Stomach (tissue), 9 donors: ENCODE measurements around the gene MARCHF10. TPM values are rescaled to one million over a fixed set of nuclear protein-coding genes. Genes with fewer than 3 reads are reported as not detected.

Experiments used
- DNase-seq, 2 donors: peaks; one replicate each; pipeline versions ENCODE4 v3.0.0 to v3.0.0-alpha.2; 2013 to 2019
- H3K27ac ChIP-seq, 5 donors: fragments of 200-600 bp in 4 of 5; sonication (generic) in 4 of 5; one replicate each; pipeline ENCODE4 v1.5.1; 2013 to 2019; ENCODE audit warnings: mild to moderate bottlenecking in 1 of 5, moderate library complexity in 1 of 5
- H3K27me3 ChIP-seq, 3 donors: fragments of 200-600 bp; sonication (generic); one replicate each; pipeline ENCODE4 v1.5.1; 2017 to 2019; ENCODE audit warnings: mixed run types in 1 of 3
- H3K36me3 ChIP-seq, 4 donors: fragments of 200-600 bp; sonication (generic); 1 replicate in 3 of 4; 2 replicates in 1 of 4; pipeline ENCODE4 v1.5.1; 2016 to 2019
- H3K4me1 ChIP-seq, 4 donors: fragments of 200-600 bp; sonication (generic); one replicate each; pipeline ENCODE4 v1.5.1; 2016 to 2019
- H3K4me3 ChIP-seq, 4 donors: fragments of 200-600 bp; sonication (generic) in 3 of 4; one replicate each; pipeline ENCODE4 v1.5.1; 2016 to 2019; ENCODE audit warnings: mild to moderate bottlenecking in 1 of 4
- H3K9me3 ChIP-seq, 4 donors: fragments of 200-600 bp; sonication (generic); one replicate each; pipeline ENCODE4 v1.5.1; 2016 to 2019
- EP300 ChIP-seq: sonication (generic); formaldehyde crosslinking; IDR thresholded peaks from one replicate; pipeline ENCODE4 v1.6.1; 2017; ENCODE audit warnings: antibody characterized with exemption
- POLR2A ChIP-seq, 4 donors: fragments of 450-650 bp; IDR thresholded peaks; one replicate each; pipeline ENCODE4 v1.6.1; 2016; ENCODE audit warnings: antibody characterized with exemption in 4 of 4, control low read depth in 2 of 4, mild to moderate bottlenecking in 1 of 4, moderate library complexity in 1 of 4
- POLR2AphosphoS5 ChIP-seq, 3 donors: sonication (generic); formaldehyde crosslinking; IDR thresholded peaks; one replicate each; pipeline ENCODE4 v1.6.1; 2016; ENCODE audit warnings: antibody characterized with exemption in 3 of 3
- WGBS, 5 donors: extraction: QIAGEN DNeasy Blood & Tissue Kit in 3 of 5; methylation state at CpG; one replicate each; pipeline versions ENCODE4 v1.1.5 to v1.1.7; 2013 to 2018; 5-methylcytosine and 5-hydroxymethylcytosine counted together
- intact Hi-C: fragments of 100-400 bp; cut with DNase I; formaldehyde crosslinking; loops from one replicate; pipeline ENCODE4 v1.15.1; 2023; ENCODE audit warnings: low total_unique reads
- polyA plus RNA-seq, 3 donors: library from polyadenylated mRNA; stranded (reverse); fragments of 200-250 nt; gene quantifications; one replicate each; pipeline ENCODE4 v1.2.3, GENCODE V29; 2013
- total RNA-seq, 5 donors: library from RNA; depleted of rRNA; stranded (reverse); fragments of >200 nt; gene quantifications; one replicate each; pipeline versions ENCODE4 v1.1.0 to v1.2.3, GENCODE V29; 2014 to 2016
- TF ChIP-seq, protein P1 (sequence below), 7 experiments: fragments of 450-650 bp in 4 of 7; fragments of 200-600 bp in 3 of 7; sonication (generic) in 3 of 7; IDR thresholded peaks; one replicate each; pipeline ENCODE4 v1.5.1; 2016 to 2019; ENCODE audit warnings: antibody characterized with exemption in 7 of 7, control low read depth in 2 of 7, mild to moderate bottlenecking in 1 of 7
- donor health status: healthy with polysubstance abuse.
- donor health status: Bipolar disorder and iron deficiency.
- donor health status: healthy.

MARCHF10 gene
- total and polyA plus RNA-seq, 8 donors, result 0.31 to 0.89 TPM; not detected in 6

DNA sequence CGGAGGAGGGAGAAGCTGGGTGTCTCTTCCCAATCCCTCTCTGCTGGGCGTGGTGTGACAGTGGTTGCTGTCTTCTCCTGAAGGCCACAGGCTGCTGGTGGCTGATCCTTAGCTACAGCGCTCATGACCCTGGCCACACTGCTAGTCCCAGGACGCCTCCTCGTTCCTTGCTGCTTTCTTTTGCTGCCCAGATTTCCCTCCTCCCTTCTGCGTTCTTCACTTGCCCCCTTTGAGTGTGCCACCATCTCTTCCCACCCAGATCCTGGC lies 90.6 kb downstream of the MARCHF10 start:
- Histone ChIP-seq H3K27me3 (no peaks in the 10 kb centered on the region), H3K9me3 (no peaks in the 10 kb centered on the region), H3K4me3 (no peak overlapping the region), H3K36me3 (no peaks in the 10 kb centered on the region), H3K4me1 (no peaks in the 10 kb centered on the region), H3K27ac (no peak overlapping the region)
- intact Hi-C loops, result no loop called here
- TF ChIP-seq EP300, result no peak
- TF ChIP-seq, protein P1, sequence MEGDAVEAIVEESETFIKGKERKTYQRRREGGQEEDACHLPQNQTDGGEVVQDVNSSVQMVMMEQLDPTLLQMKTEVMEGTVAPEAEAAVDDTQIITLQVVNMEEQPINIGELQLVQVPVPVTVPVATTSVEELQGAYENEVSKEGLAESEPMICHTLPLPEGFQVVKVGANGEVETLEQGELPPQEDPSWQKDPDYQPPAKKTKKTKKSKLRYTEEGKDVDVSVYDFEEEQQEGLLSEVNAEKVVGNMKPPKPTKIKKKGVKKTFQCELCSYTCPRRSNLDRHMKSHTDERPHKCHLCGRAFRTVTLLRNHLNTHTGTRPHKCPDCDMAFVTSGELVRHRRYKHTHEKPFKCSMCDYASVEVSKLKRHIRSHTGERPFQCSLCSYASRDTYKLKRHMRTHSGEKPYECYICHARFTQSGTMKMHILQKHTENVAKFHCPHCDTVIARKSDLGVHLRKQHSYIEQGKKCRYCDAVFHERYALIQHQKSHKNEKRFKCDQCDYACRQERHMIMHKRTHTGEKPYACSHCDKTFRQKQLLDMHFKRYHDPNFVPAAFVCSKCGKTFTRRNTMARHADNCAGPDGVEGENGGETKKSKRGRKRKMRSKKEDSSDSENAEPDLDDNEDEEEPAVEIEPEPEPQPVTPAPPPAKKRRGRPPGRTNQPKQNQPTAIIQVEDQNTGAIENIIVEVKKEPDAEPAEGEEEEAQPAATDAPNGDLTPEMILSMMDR (IDR thresholded peaks at IDR 0.05), result no peak
- TF ChIP-seq POLR2A (IDR thresholded peaks at IDR 0.05), result no peak
- no peak for TF ChIP-seq POLR2AphosphoS5 (IDR thresholded peaks at IDR 0.05)
- WGBS, 5 donors, result 92 to 97% (median 97%) methylated on average over 5 to 6 of the region's 6 CpGs
- DNase-seq, result no peak

DNA sequence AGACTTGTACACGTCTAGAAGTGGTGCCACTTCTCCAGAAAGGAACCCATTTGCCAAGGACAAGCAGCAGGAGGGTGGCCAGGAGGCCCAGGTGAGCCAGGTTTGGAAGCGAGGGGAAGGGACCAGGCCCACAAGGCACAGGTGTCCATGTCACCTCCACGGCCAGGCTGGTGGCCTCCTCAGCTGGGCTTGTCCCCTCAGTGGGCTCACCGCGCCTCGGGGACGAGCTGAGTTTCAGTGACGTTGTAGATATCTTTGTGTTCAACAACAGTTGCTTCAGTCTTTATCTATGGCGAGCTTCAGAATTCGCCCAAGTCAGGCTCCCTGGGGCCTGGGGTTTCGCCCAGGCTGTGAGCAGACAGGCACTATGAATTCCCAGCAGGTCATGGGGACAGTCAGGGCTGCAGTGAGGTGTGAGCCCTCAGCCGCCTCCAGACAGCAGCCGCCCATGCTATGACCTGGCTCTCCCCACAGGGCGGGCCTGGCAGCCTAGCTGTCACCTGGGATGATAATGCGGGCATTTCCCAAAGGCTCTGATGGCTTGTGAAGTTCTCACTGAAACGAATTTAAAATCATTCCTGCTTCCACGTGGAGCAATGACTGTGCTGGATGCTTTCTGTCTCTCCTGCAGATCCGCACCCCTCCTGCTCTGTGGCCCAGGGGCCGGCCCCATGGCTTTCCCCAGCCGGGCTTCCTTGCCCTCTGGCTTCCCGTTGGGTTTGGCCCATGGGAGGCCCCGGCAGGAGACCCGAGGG lies 91.1 kb downstream of the MARCHF10 start:
- no peaks in the 10 kb centered on the region for H3K9me3 ChIP-seq
- intact Hi-C loops, result no loop called here

DNA sequence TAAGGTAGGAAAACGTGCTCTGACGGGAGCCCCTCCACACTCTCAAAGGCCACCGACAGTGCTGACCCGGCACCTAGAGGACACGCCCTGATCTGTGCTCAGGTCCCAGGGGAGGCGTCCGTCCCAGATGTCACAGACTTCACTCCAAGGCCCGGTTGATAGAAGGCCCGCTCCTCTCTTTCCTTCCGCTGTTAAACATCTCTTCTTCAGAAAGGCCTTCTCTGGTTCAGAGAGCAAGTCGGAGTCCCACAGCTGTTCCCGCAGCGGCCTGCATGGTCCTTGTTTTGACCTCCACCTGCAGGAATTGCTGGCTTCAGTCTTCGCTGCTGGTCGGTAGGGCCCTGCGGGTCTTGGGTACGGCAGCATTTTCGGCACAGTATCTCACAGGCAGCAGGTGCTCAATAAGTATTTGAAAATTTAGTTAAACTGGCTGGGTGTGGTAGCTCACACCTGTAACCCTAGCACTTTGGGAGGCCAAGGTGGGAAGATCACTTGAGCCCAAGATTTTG lies 92.2 kb downstream of the MARCHF10 start:
- no peaks in the 10 kb centered on the region for H3K27me3 ChIP-seq
- no peaks in the 10 kb centered on the region for H3K36me3 ChIP-seq
- no peaks in the 10 kb centered on the region for H3K9me3 ChIP-seq
- H3K27ac ChIP-seq, result no peak overlapping the region
- H3K4me1 ChIP-seq, result no peaks in the 10 kb centered on the region
- intact Hi-C loops, result no loop called here
- TF ChIP-seq EP300 (no peak), POLR2AphosphoS5 (IDR thresholded peaks at IDR 0.05) (no peak), POLR2A (IDR thresholded peaks at IDR 0.05) (no peak)
- TF ChIP-seq, protein P1 (IDR thresholded peaks at IDR 0.05), result no peak
- H3K4me3 ChIP-seq, result no peak overlapping the region
- 94 to 98% (median 96%) methylated on average over 17 to 18 of the region's 18 CpGs for WGBS, 5 donors
- no peak for DNase-seq

More for the DNA sequence above, 91.1 kb downstream of the MARCHF10 start:
- TF ChIP-seq POLR2A (IDR thresholded peaks at IDR 0.05) (no peak), EP300 (no peak), POLR2AphosphoS5 (IDR thresholded peaks at IDR 0.05) (no peak)
- TF ChIP-seq, protein P1 (IDR thresholded peaks at IDR 0.05), result no peak
- H3K36me3 ChIP-seq, result no peaks in the 10 kb centered on the region
- H3K4me3 ChIP-seq, result no peak overlapping the region
- H3K4me1 ChIP-seq, result no peaks in the 10 kb centered on the region
- H3K27me3 ChIP-seq, result no peaks in the 10 kb centered on the region
- DNase-seq, result no peak
- WGBS, 5 donors, result 89 to 93% (median 91%) methylated on average over 15 to 23 of the region's 23 CpGs
- no peak overlapping the region for H3K27ac ChIP-seq

DNA sequence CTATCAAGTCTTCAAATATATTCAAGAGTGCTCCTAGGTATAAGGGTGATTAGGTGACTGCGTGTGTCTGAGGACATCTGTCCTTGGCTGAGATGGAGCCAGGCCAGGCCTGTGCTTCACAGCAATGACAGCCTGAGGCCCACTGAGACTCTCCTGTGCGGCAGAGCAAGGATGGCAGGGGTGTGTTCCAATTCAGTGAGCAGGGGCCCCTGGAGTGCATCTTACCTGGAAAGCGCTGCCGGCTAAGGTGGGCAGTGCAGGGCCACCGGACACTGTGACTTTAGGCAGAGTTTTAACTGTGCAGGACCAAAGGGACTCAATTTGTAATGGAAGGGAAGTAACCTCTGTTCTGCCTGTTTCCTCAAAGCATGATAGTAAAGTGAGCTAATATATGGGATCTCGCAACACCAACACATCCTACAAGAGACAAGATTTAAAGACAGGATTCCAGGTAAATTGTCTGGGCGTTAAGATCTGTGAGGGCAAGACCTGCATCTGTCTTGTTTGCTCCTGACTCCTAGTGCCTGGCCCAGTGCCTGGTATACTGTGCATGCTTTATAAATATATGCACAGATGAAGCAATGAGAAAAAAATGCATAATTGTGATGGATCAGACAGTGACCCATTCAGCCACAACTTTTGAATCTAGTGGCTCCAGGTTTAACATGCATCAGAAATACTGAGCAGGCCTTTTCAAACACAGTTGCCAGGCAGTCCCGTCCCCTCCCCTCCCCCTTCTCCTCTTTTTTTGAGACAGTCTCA lies 93.9 kb downstream of the MARCHF10 start:
- DNase-seq, result no peak

More for the DNA sequence above, 93.9 kb downstream of the MARCHF10 start:
- Histone ChIP-seq H3K27ac (no peak overlapping the region), H3K9me3 (peaks cover 0 to 2% (median 0%) of the 10 kb centered on the region in 4 donors), H3K27me3 (no peaks in the 10 kb centered on the region), H3K4me1 (no peaks in the 10 kb centered on the region), H3K36me3 (no peaks in the 10 kb centered on the region), H3K4me3 (no peak overlapping the region)
- intact Hi-C loops, result no loop called here
- 92 to 95% (median 94%) methylated on average over 8 of the region's 8 CpGs for WGBS, 5 donors
- TF ChIP-seq, protein P1 (IDR thresholded peaks at IDR 0.05), result no peak
- TF ChIP-seq POLR2AphosphoS5 (IDR thresholded peaks at IDR 0.05) (no peak), EP300 (no peak), POLR2A (IDR thresholded peaks at IDR 0.05) (no peak)
